C4-2B (cell line): ENCODE results near the gene MRPL34.
A peak's percentile ranks its signal among the peaks of the same experiment; 100 is the strongest.

Experiments used
- H3K27ac ChIP-seq: fragments of 450-650 bp; 2 replicates; pipeline ENCODE4 v1.5.1; 2017
- ZFX ChIP-seq: fragments of 450-650 bp; IDR thresholded peaks from 2 replicates; pipeline ENCODE4 v1.6.1; 2017
- TF ChIP-seq, protein P1 (sequence below): fragments of 450-650 bp; conservative IDR thresholded peaks from 2 replicates; pipeline ENCODE4 v1.5.1; 2017; ENCODE audit warnings: mild to moderate bottlenecking

MRPL34 gene

GRCh38 chr19:17275441-17276175, 30.1 kb upstream of the MRPL34 start:
- no peak overlapping the region for H3K27ac ChIP-seq
- TF ChIP-seq, protein P1, sequence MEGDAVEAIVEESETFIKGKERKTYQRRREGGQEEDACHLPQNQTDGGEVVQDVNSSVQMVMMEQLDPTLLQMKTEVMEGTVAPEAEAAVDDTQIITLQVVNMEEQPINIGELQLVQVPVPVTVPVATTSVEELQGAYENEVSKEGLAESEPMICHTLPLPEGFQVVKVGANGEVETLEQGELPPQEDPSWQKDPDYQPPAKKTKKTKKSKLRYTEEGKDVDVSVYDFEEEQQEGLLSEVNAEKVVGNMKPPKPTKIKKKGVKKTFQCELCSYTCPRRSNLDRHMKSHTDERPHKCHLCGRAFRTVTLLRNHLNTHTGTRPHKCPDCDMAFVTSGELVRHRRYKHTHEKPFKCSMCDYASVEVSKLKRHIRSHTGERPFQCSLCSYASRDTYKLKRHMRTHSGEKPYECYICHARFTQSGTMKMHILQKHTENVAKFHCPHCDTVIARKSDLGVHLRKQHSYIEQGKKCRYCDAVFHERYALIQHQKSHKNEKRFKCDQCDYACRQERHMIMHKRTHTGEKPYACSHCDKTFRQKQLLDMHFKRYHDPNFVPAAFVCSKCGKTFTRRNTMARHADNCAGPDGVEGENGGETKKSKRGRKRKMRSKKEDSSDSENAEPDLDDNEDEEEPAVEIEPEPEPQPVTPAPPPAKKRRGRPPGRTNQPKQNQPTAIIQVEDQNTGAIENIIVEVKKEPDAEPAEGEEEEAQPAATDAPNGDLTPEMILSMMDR = no peak
- TF ChIP-seq ZFX = no peak

GRCh38 chr19:17279436-17279835, 26.2 kb upstream of the MRPL34 start:
- H3K27ac ChIP-seq = no peak overlapping the region
- TF ChIP-seq, protein P1 = no peak
- no peak for TF ChIP-seq ZFX

- no peak for TF ChIP-seq ZFX
- TF ChIP-seq, protein P1 = no peak
- H3K27ac ChIP-seq = peak within 1 kb of the TSS; percentile 59
These were observed 24.0 kb upstream of the MRPL34 start, which contains the start of gene ANKLE1 for GRCh38 chr19:17281391-17282304. Gene ANKLE1 (plus strand): TSS chr19:17281901. CDS start chr19:17281921, 20 bp downstream.

DNA sequence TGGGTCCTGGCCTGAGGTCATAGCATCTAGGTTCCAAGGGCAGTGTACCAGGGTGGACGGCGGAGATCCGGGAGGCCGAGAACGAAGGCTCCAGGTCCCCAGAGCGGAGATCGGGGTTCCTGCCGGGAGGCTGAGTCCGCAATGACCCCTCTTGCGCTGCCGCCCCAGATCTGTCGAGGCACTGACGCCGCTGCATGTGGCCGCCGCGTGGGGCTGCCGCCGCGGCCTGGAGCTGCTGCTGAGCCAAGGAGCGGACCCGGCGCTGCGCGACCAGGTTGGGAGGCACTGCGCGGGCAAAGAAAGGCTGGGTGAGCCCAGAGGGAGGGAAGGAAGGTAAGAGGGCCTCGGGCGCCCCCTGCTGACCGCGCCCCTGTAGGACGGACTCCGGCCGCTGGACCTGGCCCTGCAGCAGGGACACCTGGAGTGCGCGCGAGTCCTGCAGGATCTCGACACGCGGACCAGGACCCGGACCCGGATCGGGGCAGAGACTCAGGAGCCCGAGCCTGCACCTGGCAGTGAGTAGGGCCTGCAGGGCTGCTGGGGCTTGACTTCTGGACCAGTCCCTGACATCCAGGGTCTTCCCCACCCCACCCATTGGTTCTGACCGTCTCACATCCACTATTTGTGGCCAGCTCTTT, 23.1 kb upstream of the MRPL34 start:
- TF ChIP-seq, protein P1 = peak; percentile 98
- peak; percentile 42; the same call in 1 of the 2 replicates for TF ChIP-seq ZFX
- peak overlapping the region; percentile 59 for H3K27ac ChIP-seq

DNA sequence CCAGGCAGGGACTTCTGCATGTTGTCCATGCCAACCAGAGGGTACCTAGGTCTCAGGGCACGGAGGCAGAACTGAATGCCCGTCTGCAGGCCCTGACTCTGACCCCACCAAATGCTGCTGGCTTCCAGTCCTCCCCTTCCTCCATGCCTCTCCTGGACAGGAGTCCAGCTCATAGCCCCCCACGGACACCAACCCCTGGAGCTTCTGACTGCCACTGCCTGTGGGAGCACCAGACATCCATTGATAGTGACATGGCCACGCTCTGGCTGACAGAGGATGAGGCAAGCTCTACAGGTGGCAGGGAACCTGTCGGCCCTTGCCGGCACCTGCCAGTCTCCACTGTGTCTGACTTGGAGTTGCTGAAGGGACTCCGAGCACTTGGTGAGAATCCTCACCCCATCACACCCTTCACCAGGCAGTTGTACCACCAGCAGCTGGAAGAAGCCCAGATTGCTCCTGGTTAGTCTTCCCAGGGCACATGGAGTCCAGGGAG, 22.1 kb upstream of the MRPL34 start:
- TF ChIP-seq ZFX = no peak
- TF ChIP-seq, protein P1 = no peak
- H3K27ac ChIP-seq = no peak overlapping the region; the same call in 1 of the 2 replicates

DNA sequence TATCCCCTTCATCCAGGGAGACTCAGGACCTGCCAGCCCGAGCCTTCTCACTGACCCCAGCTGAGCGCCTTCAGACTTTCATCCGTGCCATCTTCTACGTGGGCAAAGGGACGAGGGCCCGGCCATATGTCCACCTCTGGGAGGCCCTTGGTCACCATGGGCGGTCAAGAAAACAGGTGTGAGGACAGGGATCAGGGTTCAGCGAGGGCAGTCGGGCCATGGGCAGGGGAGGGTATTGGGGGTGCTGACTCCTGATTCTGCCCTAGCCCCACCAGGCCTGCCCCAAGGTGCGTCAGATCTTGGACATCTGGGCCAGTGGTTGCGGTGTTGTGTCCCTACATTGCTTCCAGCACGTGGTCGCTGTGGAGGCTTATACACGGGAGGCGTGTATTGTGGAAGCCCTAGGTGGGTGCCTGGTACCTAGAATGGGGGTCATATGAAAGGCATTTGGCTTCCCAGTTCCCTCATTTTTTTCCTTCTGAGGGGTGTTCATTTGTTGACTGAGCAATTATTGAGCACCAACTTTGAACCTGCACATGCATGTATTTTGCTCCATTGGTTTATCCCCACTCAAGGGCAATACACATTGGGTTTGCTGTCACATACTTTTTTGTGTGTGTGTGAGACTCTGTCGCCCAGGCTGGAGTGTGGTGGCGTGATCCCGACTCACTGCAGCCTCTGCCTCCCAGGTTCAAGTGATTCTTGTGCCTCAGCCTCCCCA, 20.1 kb upstream of the MRPL34 start:
- no peak overlapping the region for H3K27ac ChIP-seq
- TF ChIP-seq ZFX = no peak
- TF ChIP-seq, protein P1 = no peak
